ENCODE measurements around the gene FLT4.

FLT4 gene

GRCh38 chr5:180642181-180642775, 7.1 kb downstream of the FLT4 start:
- no peak for DNase-seq (ENCODE audit: low read depth)

GRCh38 chr5:180641566-180641900, 7.9 kb downstream of the FLT4 start:
- DNase-seq (ENCODE audit: low read depth) = no peak

GRCh38 chr5:180640861-180641565, 8.4 kb downstream of the FLT4 start:
- DNase-seq (ENCODE audit: low read depth) = no peak

DNA sequence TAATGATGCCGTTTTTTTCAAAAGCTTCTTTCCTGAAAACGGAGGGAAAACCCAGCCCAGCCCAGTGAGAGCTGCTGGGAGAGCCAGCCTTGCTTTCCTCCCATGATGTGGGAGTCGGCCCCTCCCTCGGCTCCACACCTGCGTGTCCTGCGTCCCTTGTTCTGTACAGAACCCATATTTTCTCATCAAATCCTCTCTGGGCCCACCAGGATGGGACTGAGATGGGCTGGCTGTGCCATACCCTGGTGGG, 8.9 kb downstream of the FLT4 start:
- DNase-seq (ENCODE audit: low read depth) = no peak

GRCh38 chr5:180639741-180640610, 9.4 kb downstream of the FLT4 start:
- no peak for DNase-seq (ENCODE audit: low read depth)

DNA sequence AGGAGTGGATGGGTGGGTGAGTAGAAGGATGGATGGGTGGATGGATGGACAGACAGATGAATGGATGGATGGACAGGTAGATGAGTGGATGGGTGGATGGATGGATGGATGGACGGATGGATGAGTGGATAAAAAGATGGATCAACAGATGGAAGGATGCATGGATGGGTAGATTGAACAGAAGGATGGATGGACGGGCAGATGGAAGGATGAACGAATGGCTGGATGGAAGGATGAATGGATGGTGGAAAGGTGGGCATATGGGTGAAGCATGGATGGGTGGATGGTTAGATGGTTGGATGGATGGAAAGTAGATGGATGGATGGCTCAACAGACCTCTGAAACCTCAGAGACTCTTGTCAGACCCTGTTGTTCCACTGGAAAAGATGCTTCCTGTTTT, 10.1 kb downstream of the FLT4 start:
- no peak for DNase-seq (ENCODE audit: low read depth)

GRCh38 chr5:180637962-180638680, 11.3 kb downstream of the FLT4 start:
- DNase-seq (ENCODE audit: low read depth) = no peak

DNA sequence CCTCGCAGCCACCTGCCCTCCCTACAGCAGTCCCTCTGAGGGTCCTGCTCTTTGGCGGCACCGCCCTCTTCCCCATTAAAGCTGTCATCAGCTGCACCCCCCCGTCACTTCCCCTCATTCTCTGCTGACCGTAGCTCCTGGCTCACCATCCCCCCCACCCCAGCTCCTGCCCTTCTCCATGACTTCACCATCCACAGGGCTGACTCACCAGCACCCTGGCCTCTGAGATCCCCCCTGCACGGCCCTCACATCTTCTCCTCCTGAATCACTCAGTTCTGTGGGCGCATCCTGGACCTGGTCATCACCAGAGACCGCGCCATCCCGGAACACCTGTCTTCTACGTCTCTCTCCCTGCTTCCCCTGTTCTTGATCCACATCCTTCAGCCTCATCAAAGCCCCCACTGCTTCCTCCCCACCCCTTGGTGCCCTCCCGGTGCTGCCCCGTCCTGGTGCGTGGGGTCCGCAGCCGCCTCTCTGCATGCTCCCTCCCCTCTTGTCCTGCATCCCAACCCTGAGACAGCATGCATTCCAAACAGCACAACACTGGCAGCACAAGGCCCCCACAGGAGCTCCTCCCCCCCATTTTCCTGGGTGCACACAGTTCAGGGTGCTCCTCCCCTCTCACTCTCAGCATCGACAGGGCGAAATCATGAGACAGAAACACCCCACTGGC, 12.9 kb downstream of the FLT4 start:
- DNase-seq (ENCODE audit: low read depth) = peak; percentile 5

- no peak for DNase-seq (ENCODE audit: low read depth)
Measured at GRCh38 chr5:180636016-180636402, 13.4 kb downstream of the FLT4 start.

GRCh38 chr5:180633283-180634177, 15.9 kb downstream of the FLT4 start:
- no peak for DNase-seq (ENCODE audit: low read depth)

DNA sequence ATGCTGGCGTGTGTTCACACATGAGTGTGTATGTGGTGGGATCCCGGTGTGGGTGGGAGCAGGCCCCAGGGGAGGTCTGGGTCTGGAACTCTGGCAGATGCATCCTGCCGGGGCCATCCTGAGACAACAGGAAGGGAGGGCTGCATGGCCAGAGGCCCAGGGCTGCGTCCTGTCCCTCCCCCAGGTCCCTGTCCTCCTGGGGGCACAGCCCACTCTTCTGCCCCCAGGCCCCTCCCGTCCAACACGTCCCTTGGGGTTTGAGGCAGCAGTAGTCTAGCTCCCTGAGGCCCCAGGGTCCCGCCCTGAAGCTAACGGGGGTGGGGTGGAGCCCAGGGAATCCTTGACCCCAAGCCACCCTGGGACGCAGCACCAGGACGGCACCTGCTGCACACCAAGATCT, 16.6 kb downstream of the FLT4 start:
- DNase-seq (ENCODE audit: low read depth) = no peak

DNA sequence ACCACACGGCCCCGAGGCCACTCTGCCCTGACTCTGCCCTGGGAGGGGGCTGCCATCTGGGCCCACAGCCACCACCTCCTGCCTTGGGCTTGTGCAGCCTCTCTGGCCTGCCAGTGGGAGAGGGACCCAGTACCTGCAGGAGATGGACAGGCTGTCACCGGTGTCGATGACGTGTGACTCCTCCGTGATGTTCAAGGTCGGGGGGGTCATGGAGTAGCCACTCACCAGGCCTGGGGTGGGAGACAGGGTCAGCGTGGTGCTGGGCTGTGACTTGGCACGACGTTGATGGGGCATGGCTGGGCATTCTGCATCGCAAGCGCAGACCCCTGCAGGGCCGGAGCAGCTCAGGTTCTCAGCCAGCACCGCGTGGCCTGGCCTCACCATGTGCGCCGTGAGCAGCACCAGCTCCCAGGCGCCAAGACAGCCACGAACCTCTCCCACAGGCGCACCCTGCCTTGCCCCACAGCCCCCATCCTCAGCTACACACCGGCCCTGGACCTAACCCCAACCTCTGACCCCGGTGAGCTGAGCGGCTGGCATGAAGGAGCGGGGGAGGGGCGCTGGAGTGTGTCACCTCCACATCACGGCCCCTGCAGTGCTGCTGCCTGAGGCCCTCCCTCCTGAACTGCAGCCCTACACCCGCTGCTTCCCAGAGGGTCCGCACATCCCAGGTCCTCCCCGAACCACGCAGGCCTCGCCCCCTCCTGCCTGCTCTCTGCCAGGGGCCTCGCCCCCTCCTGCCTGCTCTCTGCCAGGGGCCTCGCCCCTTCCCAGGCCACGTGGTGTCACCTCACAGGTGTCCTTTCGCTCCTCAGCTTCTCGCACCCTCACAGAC, 17.6 kb downstream of the FLT4 start:
- DNase-seq (ENCODE audit: low read depth) = no peak

DNA sequence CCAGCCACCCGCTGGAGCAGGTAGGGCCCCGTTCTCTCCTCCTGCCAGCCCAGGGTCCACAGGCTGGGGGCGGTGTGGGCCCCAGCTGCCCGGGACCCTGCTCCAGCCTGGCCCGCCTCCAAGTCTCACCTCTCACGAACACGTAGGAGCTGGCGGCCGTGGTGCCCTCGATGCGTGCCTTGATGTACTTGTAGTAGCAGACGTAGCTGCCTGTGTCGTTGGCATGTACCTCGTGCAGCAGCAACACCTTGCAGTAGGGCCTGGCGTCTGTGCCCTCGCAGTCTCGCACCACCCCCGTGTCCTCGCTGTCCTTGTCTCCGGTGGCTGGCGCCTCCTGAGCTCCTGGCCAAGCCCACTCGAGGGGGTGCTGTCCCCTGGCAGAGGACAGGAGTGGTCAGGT, 19.0 kb downstream of the FLT4 start:
- DNase-seq (ENCODE audit: low read depth) = no peak

DNA sequence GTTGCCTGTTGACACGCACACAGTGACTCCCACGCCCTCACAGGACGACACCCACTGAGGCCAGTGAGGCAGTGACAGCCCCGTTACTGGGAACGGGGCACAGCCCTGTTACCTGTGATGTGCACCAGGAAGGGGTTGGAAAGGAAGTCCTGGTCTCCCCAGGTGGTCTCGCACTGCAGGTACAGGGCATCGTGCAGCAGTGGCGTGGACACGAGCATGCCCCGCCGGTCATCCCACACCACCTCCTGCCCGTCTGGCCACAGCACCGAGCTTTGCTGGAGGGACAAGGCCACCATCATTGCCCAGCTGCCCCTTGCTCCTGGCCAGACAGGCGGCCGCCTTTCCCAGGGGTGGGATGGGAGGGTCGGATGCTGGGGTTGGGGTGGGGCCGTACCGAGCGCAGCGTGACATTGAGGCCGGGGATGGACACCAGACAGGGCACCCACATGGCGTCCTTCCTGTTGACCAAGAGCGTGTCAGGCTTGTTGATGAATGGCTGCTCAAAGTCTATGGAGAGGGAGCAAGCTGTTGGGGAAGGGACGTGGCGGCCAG, 19.5 kb downstream of the FLT4 start:
- no peak for DNase-seq (ENCODE audit: low read depth)

DNA sequence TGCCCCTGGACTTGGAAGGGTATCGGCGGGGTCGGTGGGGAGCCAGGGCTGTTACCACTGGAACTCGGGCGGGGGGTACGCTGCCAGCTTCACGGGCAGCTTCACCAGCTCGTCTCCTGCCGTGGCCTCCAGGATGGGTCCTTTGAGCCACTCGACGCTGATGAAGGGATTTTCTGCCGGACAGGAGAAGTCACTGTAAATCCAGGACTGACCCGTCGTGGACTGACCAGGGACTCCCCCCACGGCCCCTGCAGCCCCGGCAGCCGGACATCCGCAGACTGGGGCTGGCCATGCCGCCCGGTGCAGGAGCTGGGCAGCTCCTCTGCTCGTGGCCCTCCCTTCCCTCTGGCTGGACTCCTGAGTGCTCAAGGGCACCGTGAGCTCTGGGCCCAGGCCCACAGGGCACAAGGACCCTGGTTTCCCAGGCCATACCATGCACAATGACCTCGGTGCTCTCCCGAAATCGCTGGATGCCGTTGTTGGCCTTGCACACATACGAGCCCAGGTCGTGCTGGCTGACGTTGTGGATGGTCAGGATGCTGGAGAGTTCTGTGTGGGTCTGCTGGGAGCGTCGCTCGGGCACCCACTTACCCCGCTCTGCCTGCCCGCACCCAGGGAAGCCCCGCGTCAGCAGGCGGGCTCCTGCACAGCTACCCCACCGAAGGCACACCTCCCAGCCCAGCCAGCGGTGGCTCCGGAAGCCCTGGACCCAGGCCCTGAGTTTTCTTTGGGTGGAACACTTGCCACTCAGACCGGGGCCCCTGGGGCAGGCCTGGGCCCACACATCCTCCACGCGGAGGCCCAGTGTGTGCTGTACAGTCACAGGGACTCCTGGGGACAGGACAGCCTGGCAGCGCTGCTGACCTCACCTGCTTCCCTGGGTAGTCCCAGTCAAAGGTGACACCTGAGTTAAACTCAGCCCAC, 20.3 kb downstream of the FLT4 start:
- no peak for DNase-seq (ENCODE audit: low read depth)

GRCh38 chr5:180628211-180628610, 21.2 kb downstream of the FLT4 start:
- no peak for DNase-seq (ENCODE audit: low read depth)

- no peak for DNase-seq (ENCODE audit: low read depth)
Measured at GRCh38 chr5:180627386-180628120, 21.8 kb downstream of the FLT4 start.

DNA sequence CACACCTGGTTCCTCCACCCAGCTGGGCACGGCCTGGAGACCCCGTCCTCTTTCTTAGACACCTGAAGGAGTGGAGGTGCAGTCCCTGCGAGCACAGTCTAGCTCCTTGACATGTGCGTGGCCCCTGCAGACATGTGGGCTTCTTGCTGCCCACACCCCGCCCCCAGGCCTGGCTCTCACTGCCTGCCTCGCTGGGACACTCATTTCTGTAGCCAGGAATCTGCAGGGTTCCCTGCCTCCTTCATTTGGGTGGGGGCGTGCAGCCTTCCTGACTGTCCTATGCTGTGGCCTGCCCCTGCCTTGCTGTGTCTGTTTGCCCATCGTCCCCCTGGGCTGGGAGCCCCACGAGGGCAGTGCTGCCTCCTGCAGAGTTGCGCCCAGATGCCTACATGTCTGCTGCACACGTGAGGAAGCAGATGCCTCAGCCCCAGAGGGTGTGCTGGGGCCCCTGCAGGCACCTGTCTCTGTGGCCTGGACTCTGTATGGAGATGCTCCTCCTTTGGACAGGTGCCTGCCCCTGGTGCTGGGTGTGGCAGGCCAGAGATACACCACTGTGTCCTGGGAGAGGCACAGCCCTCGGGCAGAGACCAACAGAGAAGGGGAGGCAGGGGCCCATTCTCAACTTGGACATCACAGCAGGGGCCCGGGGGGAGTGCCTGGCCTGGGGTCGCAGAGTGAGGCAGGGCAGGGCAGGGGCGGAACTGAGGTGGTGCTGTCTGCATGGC, 22.6 kb downstream of the FLT4 start:
- no peak for DNase-seq (ENCODE audit: low read depth)

Data from amniotic epithelial cell (primary cell).